HG03139 (cell line): ENCODE measurements around the gene NUP205.

Source experiments
- ATAC-seq: cut with Tn5 transposase; IDR thresholded peaks from one replicate; pipeline ENCODE4 v1.9.1; 2021; ENCODE audit not compliant: unreplicated experiment

Gene NUP205

DNA sequence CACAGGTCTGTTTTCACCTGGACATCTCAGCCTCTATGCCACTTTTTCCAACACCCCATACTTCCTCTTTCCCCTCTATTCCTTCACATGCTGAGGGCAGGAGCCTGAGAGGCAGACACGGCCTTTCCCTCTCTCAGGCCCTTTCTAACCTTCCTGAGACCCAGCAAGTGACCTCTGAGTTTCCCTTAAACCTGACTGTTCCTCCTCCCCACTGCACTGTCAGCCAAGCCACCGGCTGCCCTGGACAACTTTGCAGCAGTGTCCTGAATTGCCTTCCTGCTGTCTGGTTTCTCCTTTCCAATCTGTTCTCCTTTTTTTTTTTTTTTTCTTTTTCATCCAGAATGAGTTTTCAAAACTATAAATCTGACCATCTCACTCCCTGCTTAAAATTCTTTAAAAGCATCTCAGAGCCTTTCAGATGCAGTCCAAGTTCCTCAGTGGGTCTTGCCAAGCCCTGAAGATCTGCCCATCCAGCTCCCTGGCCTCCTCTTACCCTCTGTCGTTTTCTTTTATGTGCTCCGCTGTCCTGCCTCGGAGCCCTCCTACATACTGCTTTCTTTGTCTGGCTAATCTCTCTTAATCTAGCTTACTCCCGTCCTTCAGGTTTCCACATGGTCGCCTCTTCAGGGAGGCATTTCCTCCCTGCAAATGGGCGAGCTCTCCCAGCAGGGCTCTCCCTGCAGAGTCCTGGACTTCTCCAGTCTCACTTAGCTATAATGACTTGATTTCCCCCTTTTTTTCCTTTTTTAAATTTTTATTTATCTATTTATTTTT is 139.7 kb downstream of the NUP205 start:
- no peak for ATAC-seq
